DND-41 (cell line): Measurements from ENCODE around the gene C18orf54.

Experiments used
- ATAC-seq: fragments of 200-7000 bp; cut with Tn5 transposase; 3 replicates; pipeline ENCODE4 v1.9.1; 2021; ENCODE audit warnings: low read depth; ENCODE audit not compliant: insufficient read depth
- DNase-seq: peaks from one replicate; pipeline ENCODE4 v3.0.0-alpha.2; 2020
- H2AFZ ChIP-seq: 2 replicates; pipeline ENCODE4 v1.6.0; 2012; ENCODE audit warnings: low read depth, low read length
- H3K27ac ChIP-seq: 2 replicates; pipeline ENCODE4 v1.5.1; 2012; ENCODE audit warnings: low read length, inconsistent platforms
- H3K27me3 ChIP-seq: fragments of 200-600 bp; sonication (generic); 2 replicates; pipeline ENCODE4 v1.6.0; 2012; ENCODE audit warnings: low read length, mild to moderate bottlenecking, inconsistent platforms; ENCODE audit not compliant: insufficient read depth, poor library complexity
- H3K36me3 ChIP-seq: 2 replicates; pipeline ENCODE4 v1.5.1; 2012; ENCODE audit warnings: low read length, inconsistent platforms; ENCODE audit not compliant: insufficient read depth
- H3K4me1 ChIP-seq: 2 replicates; pipeline ENCODE4 v1.5.1; 2012; ENCODE audit warnings: mild to moderate bottlenecking, low read length; ENCODE audit not compliant: insufficient read depth
- H3K4me2 ChIP-seq: 2 replicates; pipeline ENCODE4 v1.6.0; 2012; ENCODE audit warnings: mild to moderate bottlenecking, moderate library complexity, low read length, inconsistent platforms; ENCODE audit not compliant: insufficient read depth
- H3K4me3 ChIP-seq, 2 experiments: fragments of 200-600 bp in 1 of 2; shearing (Covaris generic) in 1 of 2; 2 replicates each; pipeline ENCODE4 v1.5.1; 2012 to 2016; ENCODE audit warnings: inconsistent platforms in 2 of 2, low read length in 2 of 2, mild to moderate bottlenecking in 2 of 2, low read depth in 1 of 2, moderate library complexity in 1 of 2
- H3K79me2 ChIP-seq: 2 replicates; pipeline ENCODE4 v1.6.0; 2012; ENCODE audit warnings: low read length, inconsistent platforms; ENCODE audit not compliant: insufficient read depth
- H3K9ac ChIP-seq: 2 replicates; pipeline ENCODE4 v1.6.0; 2012; ENCODE audit warnings: low read depth, mild to moderate bottlenecking, inconsistent platforms, low read length, moderate library complexity
- H3K9me3 ChIP-seq: 2 replicates; pipeline ENCODE4 v1.5.1; 2012; ENCODE audit warnings: low read length, moderate library complexity, mild to moderate bottlenecking, inconsistent platforms; ENCODE audit not compliant: insufficient read depth, severe bottlenecking
- H4K20me1 ChIP-seq: 2 replicates; pipeline ENCODE4 v1.6.0; 2012; ENCODE audit warnings: low read length; ENCODE audit not compliant: insufficient read depth
- CTCF ChIP-seq: IDR thresholded peaks from 2 replicates; pipeline ENCODE4 v1.5.1; 2012; ENCODE audit warnings: borderline replicate concordance, low read length, moderate library complexity, mild to moderate bottlenecking; ENCODE audit not compliant: poor library complexity, severe bottlenecking; ENCODE audit errors: extremely low read depth
- EZH2 ChIP-seq: IDR thresholded peaks from 3 replicates; pipeline ENCODE4 v1.6.1; 2012; ENCODE audit warnings: borderline replicate concordance, low read depth, mild to moderate bottlenecking, moderate library complexity, low read length, inconsistent platforms; ENCODE audit not compliant: severe bottlenecking

The C18orf54 gene

GRCh38 chr18:54330768-54331548 lies 26.7 kb upstream of the C18orf54 start:
- no peaks in the 10 kb centered on the region for H4K20me1 ChIP-seq
- no peak overlapping the region for H3K9ac ChIP-seq
- H3K4me3 ChIP-seq, result no peak overlapping the region
- no peaks in the 10 kb centered on the region for H3K9me3 ChIP-seq
- H2AFZ ChIP-seq, result no peak overlapping the region
- peak; percentile 7 for TF ChIP-seq CTCF
- TF ChIP-seq EZH2, result no peak
- DNase-seq, result no peak
- H3K36me3 ChIP-seq, result no peaks in the 10 kb centered on the region
- no peaks in the 10 kb centered on the region for H3K27me3 ChIP-seq
- no peaks in the 10 kb centered on the region for H3K79me2 ChIP-seq
- H3K4me2 ChIP-seq, result no peak overlapping the region
- H3K4me1 ChIP-seq, result no peaks in the 10 kb centered on the region
- H3K27ac ChIP-seq, result no peak overlapping the region
- ATAC-seq, result no peak

- Histone ChIP-seq H2AFZ (no peak overlapping the region), H3K4me2 (no peak overlapping the region), H3K4me1 (no peaks in the 10 kb centered on the region), H3K36me3 (no peaks in the 10 kb centered on the region), H3K4me3 (no peak overlapping the region), H3K9ac (no peak overlapping the region), H3K79me2 (no peaks in the 10 kb centered on the region), H3K27me3 (no peaks in the 10 kb centered on the region), H3K9me3 (no peaks in the 10 kb centered on the region), H3K27ac (no peak overlapping the region), H4K20me1 (no peaks in the 10 kb centered on the region)
- no peak for DNase-seq
- no peak for ATAC-seq
- TF ChIP-seq CTCF (no peak), EZH2 (no peak)
These were observed 22.0 kb upstream of the C18orf54 start for GRCh38 chr18:54335638-54336173.

GRCh38 chr18:54338230-54338629 lies 19.5 kb upstream of the C18orf54 start:
- no peak for TF ChIP-seq EZH2
- no peak for TF ChIP-seq CTCF
- Histone ChIP-seq H3K79me2 (no peaks in the 10 kb centered on the region), H3K27me3 (no peaks in the 10 kb centered on the region), H3K4me2 (no peak overlapping the region), H3K4me1 (no peaks in the 10 kb centered on the region), H3K9me3 (no peaks in the 10 kb centered on the region), H2AFZ (no peak overlapping the region), H3K9ac (no peak overlapping the region), H4K20me1 (no peaks in the 10 kb centered on the region), H3K36me3 (no peaks in the 10 kb centered on the region), H3K4me3 (no peak overlapping the region), H3K27ac (no peak overlapping the region)
- no peak for DNase-seq
- ATAC-seq, result no peak
